Epithelial cell of prostate (primary cell): Measurements from ENCODE around the gene CFHR4.
"Not testable (repeated sequence)": the region's sequence is repeated elsewhere in the genome, so short reads cannot be mapped to it uniquely, and the experiment has no call there.

ENCODE experiments used
- DNase-seq: peaks from one replicate; pipeline ENCODE4 v3.0.0-alpha.2; 2011; ENCODE audit warnings: low read depth, low spot score
- H3K27ac ChIP-seq: fragments of 450-650 bp; 2 replicates; pipeline ENCODE4 v1.5.1; 2017; ENCODE audit warnings: mild to moderate bottlenecking

CFHR4 gene

GRCh38 chr1:196933531-196934189 lies 45.8 kb downstream of the CFHR4 start:
- no peak for DNase-seq
- no peak overlapping the region for H3K27ac ChIP-seq

DNA sequence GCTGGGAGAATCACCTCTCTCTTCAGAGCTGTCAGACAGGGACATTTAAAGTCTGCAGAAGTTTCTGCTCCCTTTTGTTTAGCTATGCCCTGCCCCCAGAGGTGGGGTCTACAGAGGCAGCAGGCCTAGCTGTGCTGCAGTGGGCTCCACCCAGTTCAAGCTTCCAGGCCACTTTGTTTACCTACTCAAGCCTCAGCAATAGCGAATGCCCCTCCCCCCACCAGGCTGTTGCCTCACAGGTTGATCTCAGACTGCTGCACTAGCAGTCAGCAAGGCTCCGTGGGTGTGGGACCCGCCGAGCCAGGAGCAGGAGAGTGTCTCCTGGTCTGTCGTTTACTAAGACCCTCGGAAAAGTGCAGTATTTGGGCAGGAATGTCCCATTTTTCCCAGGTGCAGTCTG lies 53.6 kb downstream of the CFHR4 start:
- not testable (repeated sequence) for DNase-seq, H3K27ac ChIP-seq

GRCh38 chr1:196943568-196943967 lies 55.7 kb downstream of the CFHR4 start, which contains the start of gene CFHR2:
CFHR2 (plus strand) TSS chr1:196943738; CDS start chr1:196943881, 143 bp downstream.
- H3K27ac ChIP-seq, DNase-seq: not testable (repeated sequence)

DNA sequence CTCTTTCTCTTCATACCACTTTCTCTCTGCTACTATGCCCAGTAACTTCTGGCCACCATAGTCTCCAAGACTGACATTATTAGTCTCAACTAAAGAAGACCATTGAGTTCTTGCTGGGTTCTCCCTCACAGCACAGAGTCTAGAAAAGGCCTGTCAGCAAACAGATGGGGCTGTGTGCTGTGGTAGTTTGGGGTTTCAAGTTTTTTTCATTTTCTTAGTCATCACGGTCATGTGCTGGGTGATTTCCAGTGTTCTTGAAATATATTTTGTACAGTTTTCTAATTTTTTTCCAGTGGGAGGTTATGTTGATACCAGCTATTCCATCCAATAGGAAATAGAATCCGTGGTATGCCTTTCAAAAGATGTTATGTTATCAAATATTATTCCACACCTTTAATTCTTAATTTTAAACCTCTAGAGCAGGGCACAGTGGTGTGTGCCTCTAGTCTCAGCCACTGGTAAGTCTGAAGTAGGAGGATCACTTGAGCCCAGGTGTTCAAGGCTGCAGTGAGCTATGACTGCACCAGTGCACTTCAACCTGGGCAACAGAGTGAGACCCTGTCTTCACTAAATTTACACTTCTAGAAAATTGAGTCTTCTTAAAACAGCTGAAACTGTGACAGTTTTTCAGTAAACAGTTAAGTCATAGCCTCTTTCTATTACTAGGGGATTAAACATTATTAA lies 64.0 kb downstream of the CFHR4 start:
- H3K27ac ChIP-seq, result no peak overlapping the region
- no peak for DNase-seq

DNA sequence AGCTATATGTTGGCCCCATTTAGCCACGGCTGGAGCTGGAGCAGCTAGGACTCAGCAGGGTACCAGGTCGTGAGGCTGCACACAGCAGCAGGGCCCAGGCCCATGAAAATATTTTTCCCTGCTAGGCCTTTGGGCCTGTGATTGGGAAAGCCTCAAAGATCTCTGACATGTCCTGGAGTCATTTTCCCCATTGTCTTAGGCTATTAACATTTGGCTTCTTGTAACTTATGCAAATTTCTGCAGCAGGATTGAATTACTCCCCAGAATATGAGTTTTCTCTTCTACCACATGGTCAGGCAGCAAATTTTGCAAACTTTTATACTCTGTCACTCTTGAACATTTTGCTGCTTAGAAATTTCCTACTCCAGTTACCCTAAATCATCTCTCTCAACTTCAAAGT lies 66.9 kb downstream of the CFHR4 start:
- DNase-seq, result no peak
- no peak overlapping the region for H3K27ac ChIP-seq

- H3K27ac ChIP-seq, result no peak overlapping the region
- no peak for DNase-seq
Measured at GRCh38 chr1:196955926-196956325, 68.1 kb downstream of the CFHR4 start.

DNA sequence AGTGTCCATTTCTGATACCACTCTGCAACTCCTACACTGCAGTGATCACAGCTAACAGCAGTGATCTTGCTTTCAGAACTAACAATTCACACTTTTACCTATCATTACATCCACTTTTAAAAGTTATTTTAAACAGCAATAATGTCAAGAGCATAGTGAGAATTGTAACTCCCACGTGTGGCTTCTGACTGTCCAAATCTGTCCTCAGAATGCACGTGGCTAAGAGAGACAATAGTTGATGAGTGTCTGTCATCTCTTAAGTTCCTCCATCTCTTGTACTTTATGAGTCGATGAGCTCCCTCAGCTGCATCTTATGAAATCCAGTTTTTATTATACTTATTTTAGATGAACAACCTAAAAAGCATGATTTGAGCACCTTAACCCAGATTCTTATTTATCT lies 73.0 kb downstream of the CFHR4 start:
- no peak overlapping the region for H3K27ac ChIP-seq
- DNase-seq, result no peak
